Neural cell (in vitro differentiated cells): ENCODE results near the gene BET1L. TPM values are rescaled to one million over a fixed set of nuclear protein-coding genes. Genes with fewer than 3 reads are reported as not detected.

Experiments
- H2AFZ ChIP-seq: fragments of 200-600, 300-800 bp; sonication (generic), shearing (Covaris generic); 2 replicates; pipeline ENCODE4 v1.6.0; 2014; ENCODE audit warnings: low read depth, mild to moderate bottlenecking, antibody characterized with exemption, low read length, moderate library complexity
- H3F3A ChIP-seq: fragments of 200-600 bp; shearing (Covaris generic); 2 replicates; pipeline ENCODE4 v1.6.1; 2016; ENCODE audit warnings: mild to moderate bottlenecking, moderate library complexity, mixed read lengths, antibody characterized with exemption, low read length; ENCODE audit not compliant: insufficient read depth, poor library complexity, severe bottlenecking
- H3K27ac ChIP-seq: fragments of 200-600, 300-800 bp; sonication (generic), shearing (Covaris generic); 2 replicates; pipeline ENCODE4 v1.5.1; 2014; ENCODE audit warnings: mild to moderate bottlenecking, low read length, moderate library complexity
- H3K27me3 ChIP-seq: fragments of 300-800, 200-600 bp; sonication (generic), shearing (Covaris generic); 2 replicates; pipeline ENCODE4 v1.6.0; 2014; ENCODE audit warnings: mild to moderate bottlenecking, low read depth, low read length, moderate library complexity; ENCODE audit not compliant: insufficient read depth
- H3K36me3 ChIP-seq: fragments of 300-800, 200-600 bp; sonication (generic), shearing (Covaris generic); 2 replicates; pipeline ENCODE4 v1.5.1; 2014; ENCODE audit warnings: mild to moderate bottlenecking, antibody characterized with exemption, low read length, moderate library complexity; ENCODE audit not compliant: insufficient read depth
- H3K4me2 ChIP-seq: fragments of 300-800, 200-600 bp; sonication (generic), shearing (Covaris generic); 2 replicates; pipeline ENCODE4 v1.6.0; 2014; ENCODE audit warnings: mild to moderate bottlenecking, low read length
- H3K4me3 ChIP-seq: fragments of 300-800, 200-600 bp; sonication (generic), shearing (Covaris generic); 2 replicates; pipeline ENCODE4 v1.5.1; 2014; ENCODE audit warnings: mild to moderate bottlenecking, low read length, moderate library complexity
- H3K79me2 ChIP-seq: fragments of 200-600 bp; shearing (Covaris generic); replicated peaks from 2 replicates; pipeline ENCODE4 v1.6.0; 2014; ENCODE audit warnings: mild to moderate bottlenecking, low read length, moderate library complexity; ENCODE audit not compliant: insufficient read depth
- H3K9ac ChIP-seq: fragments of 300-800, 200-600 bp; sonication (generic), shearing (Covaris generic); 2 replicates; pipeline ENCODE4 v1.6.1; 2016; ENCODE audit warnings: mild to moderate bottlenecking, low read length, mixed read lengths
- H3K9me2 ChIP-seq: fragments of 200-600 bp; shearing (Covaris generic); 2 replicates; pipeline ENCODE4 v1.6.1; 2016; ENCODE audit warnings: mild to moderate bottlenecking, low read length, mixed read lengths; ENCODE audit not compliant: insufficient read depth
- H3K9me3 ChIP-seq: fragments of 200-600, 300-800 bp; sonication (generic), shearing (Covaris generic); 2 replicates; pipeline ENCODE4 v1.6.1; 2016; ENCODE audit warnings: mild to moderate bottlenecking, mixed run types, low read length, moderate library complexity, mixed read lengths
- H4K20me1 ChIP-seq: fragments of 200-600 bp; shearing (Covaris generic); 2 replicates; pipeline ENCODE4 v1.6.1; 2016; ENCODE audit warnings: mild to moderate bottlenecking, mixed run types; ENCODE audit not compliant: insufficient read depth
- CTCF ChIP-seq: fragments of 450-650 bp; IDR thresholded peaks from 2 replicates; pipeline ENCODE4 v1.5.1; 2014; ENCODE audit warnings: antibody characterized with exemption, mild to moderate bottlenecking, moderate library complexity; ENCODE audit not compliant: poor library complexity, severe bottlenecking
- EP300 ChIP-seq: fragments of 450-650 bp; conservative IDR thresholded peaks from 2 replicates; pipeline ENCODE4 v1.6.1; 2014; ENCODE audit warnings: antibody characterized with exemption, mild to moderate bottlenecking, moderate library complexity; ENCODE audit not compliant: poor library complexity, severe bottlenecking
- EZH2 ChIP-seq: fragments of 200-600, 300-800 bp; shearing (Covaris generic), sonication (generic); IDR thresholded peaks from 2 replicates; pipeline ENCODE4 v1.6.1; 2014; ENCODE audit warnings: antibody characterized with exemption, low read length, borderline replicate concordance, mild to moderate bottlenecking; ENCODE audit not compliant: insufficient read depth, poor library complexity, severe bottlenecking
- MXI1 ChIP-seq: fragments of 450-650 bp; conservative IDR thresholded peaks from 2 replicates; pipeline ENCODE4 v1.6.1; 2014; ENCODE audit warnings: antibody characterized with exemption, mild to moderate bottlenecking; ENCODE audit not compliant: poor library complexity, severe bottlenecking
- POLR2AphosphoS5 ChIP-seq: IDR thresholded peaks from 2 replicates; pipeline ENCODE4 v1.6.1; 2012
- RAD21 ChIP-seq: fragments of 450-650 bp; conservative IDR thresholded peaks from 2 replicates; pipeline ENCODE4 v1.6.1; 2014; ENCODE audit warnings: antibody characterized with exemption, mild to moderate bottlenecking, moderate library complexity
- REST ChIP-seq: IDR thresholded peaks from 2 replicates; pipeline ENCODE4 v1.6.1; 2012; ENCODE audit warnings: borderline replicate concordance
- SMC3 ChIP-seq: fragments of 450-650 bp; conservative IDR thresholded peaks from 2 replicates; pipeline ENCODE4 v1.6.1; 2014; ENCODE audit warnings: antibody characterized with exemption, mild to moderate bottlenecking, moderate library complexity; ENCODE audit not compliant: poor library complexity
- TAF1 ChIP-seq: IDR thresholded peaks from 2 replicates; pipeline ENCODE4 v1.6.1; 2012; ENCODE audit warnings: low read depth
- polyA plus RNA-seq: library from polyadenylated mRNA; depleted of rRNA; stranded (reverse); fragments of >200 nt; gene quantifications from 2 replicates; pipeline ENCODE4 v1.2.3, GENCODE V29; 2014

Gene BET1L
- polyA plus RNA-seq, 1 donor from 2014 or later: 7.6 TPM

DNA sequence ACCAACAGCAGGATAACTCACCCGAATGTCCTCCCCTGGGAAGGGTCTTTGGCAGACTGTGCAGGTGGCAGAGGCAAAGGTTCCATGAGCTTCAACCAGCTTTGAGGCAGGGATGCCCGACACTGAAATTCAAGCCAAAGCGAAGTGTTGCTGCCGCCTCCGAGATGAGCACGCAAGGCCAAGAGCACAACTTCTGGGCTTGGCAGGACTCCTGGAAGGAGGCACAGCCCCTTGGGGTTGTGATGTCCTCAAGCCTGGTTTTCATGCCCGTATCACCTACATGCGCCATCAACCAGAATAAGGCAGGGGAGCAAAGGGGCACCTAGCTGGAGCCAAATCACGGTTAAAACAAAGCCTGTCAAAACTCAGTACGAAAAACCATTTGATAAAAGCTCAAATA lies 23.2 kb upstream of the BET1L start:
- no peak overlapping the region for H3K9ac ChIP-seq
- no peak for TF ChIP-seq POLR2AphosphoS5
- TF ChIP-seq RAD21: no peak
- no peak for TF ChIP-seq REST
- TF ChIP-seq SMC3: no peak
- no peak for TF ChIP-seq MXI1
- no peak for TF ChIP-seq EP300
- TF ChIP-seq CTCF: no peak
- no peak for TF ChIP-seq TAF1
- TF ChIP-seq EZH2: no peak
- no peak overlapping the region for H3K4me3 ChIP-seq
- no peaks in the 10 kb centered on the region for H3K9me3 ChIP-seq
- no peaks in the 10 kb centered on the region for H3K36me3 ChIP-seq
- no peaks in the 10 kb centered on the region for H3K27me3 ChIP-seq
- no peak overlapping the region for H3K27ac ChIP-seq
- peaks cover 3% of the 10 kb centered on the region for H3K79me2 ChIP-seq
- no peaks in the 10 kb centered on the region for H3F3A ChIP-seq
- no peak overlapping the region for H2AFZ ChIP-seq
- no peaks in the 10 kb centered on the region for H3K9me2 ChIP-seq
- H3K4me2 ChIP-seq: no peak overlapping the region
- H4K20me1 ChIP-seq: no peaks in the 10 kb centered on the region

DNA sequence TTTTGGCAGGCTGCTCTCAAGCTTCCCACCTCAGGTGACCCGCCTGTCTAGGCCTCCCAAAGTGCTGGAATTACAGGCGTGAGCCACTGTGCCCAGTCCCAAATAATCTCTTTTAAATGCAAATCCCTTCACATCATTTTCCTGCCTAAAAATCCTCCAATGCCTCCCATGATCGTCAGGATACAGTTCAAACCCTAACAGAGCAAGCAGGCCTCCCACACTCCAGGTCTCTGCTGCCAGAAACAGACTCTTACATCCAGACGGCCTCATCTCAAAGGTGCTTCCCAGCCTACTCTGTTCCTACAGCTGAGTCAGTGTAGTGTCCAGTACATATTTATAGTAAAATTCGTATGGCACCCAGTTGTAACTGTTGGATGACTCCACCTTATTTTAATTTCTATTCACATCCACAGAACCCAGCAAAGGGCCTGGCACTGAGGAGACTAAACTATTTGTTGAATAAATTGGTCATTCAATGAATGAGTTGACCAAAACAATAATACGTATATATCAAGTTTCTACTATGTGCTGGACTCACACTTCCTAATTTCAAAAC lies 20.7 kb upstream of the BET1L start:
- H3K27ac ChIP-seq: no peak overlapping the region
- no peaks in the 10 kb centered on the region for H3F3A ChIP-seq

More for the DNA sequence above, 20.7 kb upstream of the BET1L start:
- Histone ChIP-seq H3K9me2 (no peaks in the 10 kb centered on the region), H2AFZ (no peak overlapping the region), H3K79me2 (peaks cover 3% of the 10 kb centered on the region), H4K20me1 (no peaks in the 10 kb centered on the region), H3K36me3 (no peaks in the 10 kb centered on the region), H3K27me3 (no peaks in the 10 kb centered on the region), H3K9me3 (no peaks in the 10 kb centered on the region), H3K4me2 (no peak overlapping the region), H3K4me3 (no peak overlapping the region), H3K9ac (no peak overlapping the region)
- TF ChIP-seq REST: no peak
- no peak for TF ChIP-seq SMC3
- TF ChIP-seq CTCF: no peak
- no peak for TF ChIP-seq POLR2AphosphoS5
- TF ChIP-seq TAF1: no peak
- no peak for TF ChIP-seq MXI1
- TF ChIP-seq EP300: no peak
- no peak for TF ChIP-seq RAD21
- TF ChIP-seq EZH2: no peak
